ENCODE results near the gene CCDC13.

- no peak for TF ChIP-seq CTCF (IDR thresholded peaks at IDR 0.05)
- TF ChIP-seq POLR2A (IDR thresholded peaks at IDR 0.05): no peak
Observed at GRCh38 chr3:42742259-42742658, 30.8 kb downstream of the CCDC13 start.
